ENCODE results near the gene KMT2E. TPM values are rescaled to one million over a fixed set of nuclear protein-coding genes. Genes with fewer than 3 reads are reported as not detected.
A peak's percentile ranks its signal among the peaks of the same experiment; 100 is the strongest.

KMT2E gene
- total RNA-seq, 4 donors from 2014 or later: 90.6 to 187 (median 112) TPM

- Histone ChIP-seq H3K27ac (peak overlapping the region in 3 of 4 donors; percentile 8 to 60 (median 55)), H3K9me3 (no peaks in the 10 kb centered on the region), H3K36me3 (no peaks in the 10 kb centered on the region), H3K27me3 (no peaks in the 10 kb centered on the region), H3K4me1 (peaks cover 11 to 84% (median 45%) of the 10 kb centered on the region in 3 donors), H3K4me3 (no peak overlapping the region)
- TF ChIP-seq EP300 (IDR thresholded peaks at IDR 0.05): no peak
- no peak for TF ChIP-seq CTCF (IDR thresholded peaks at IDR 0.05)
- no peak for TF ChIP-seq POLR2AphosphoS5 (IDR thresholded peaks at IDR 0.05)
- no peak for TF ChIP-seq POLR2A (IDR thresholded peaks at IDR 0.05)
- ATAC-seq: no peak
- WGBS, 2 donors (ENCODE audit: low coverage in 1 of 2): 64 to 72% methylated on average over 2 to 4 of the region's 4 CpGs
Measured at GRCh38 chr7:104967595-104967994, 46.4 kb upstream of the KMT2E start.

GRCh38 chr7:104968648-104969047 is 45.4 kb upstream of the KMT2E start:
- ATAC-seq: no peak
- Histone ChIP-seq H3K27me3 (no peaks in the 10 kb centered on the region), H3K36me3 (no peaks in the 10 kb centered on the region), H3K27ac (peak overlapping the region in 3 of 4 donors; percentile 12 to 60 (median 55)), H3K9me3 (no peaks in the 10 kb centered on the region), H3K4me3 (no peak overlapping the region), H3K4me1 (peaks cover 7 to 82% (median 43%) of the 10 kb centered on the region in 3 donors)
- TF ChIP-seq POLR2A (IDR thresholded peaks at IDR 0.05): no peak
- TF ChIP-seq EP300 (IDR thresholded peaks at IDR 0.05): no peak
- no peak for TF ChIP-seq POLR2AphosphoS5 (IDR thresholded peaks at IDR 0.05)
- TF ChIP-seq CTCF (IDR thresholded peaks at IDR 0.05): no peak
- no CpG with 5 or more reads among the region's 2 CpGs for WGBS, 2 donors (ENCODE audit: low coverage in 1 of 2)

- H3K4me1 ChIP-seq: peaks cover 6 to 82% (median 41%) of the 10 kb centered on the region in 3 donors
- H3K27ac ChIP-seq: peak overlapping the region in 2 of 4 donors; percentile 55 to 60
- no peak overlapping the region for H3K4me3 ChIP-seq
- no peaks in the 10 kb centered on the region for H3K27me3 ChIP-seq
- ATAC-seq: no peak
- WGBS, 2 donors (ENCODE audit: low coverage in 1 of 2): 86 to 95% methylated on average over 2 of the region's 2 CpGs
- H3K36me3 ChIP-seq: no peaks in the 10 kb centered on the region
- TF ChIP-seq EP300 (IDR thresholded peaks at IDR 0.05): no peak
- no peak for TF ChIP-seq CTCF (IDR thresholded peaks at IDR 0.05)
- TF ChIP-seq POLR2AphosphoS5 (IDR thresholded peaks at IDR 0.05): no peak
- no peak for TF ChIP-seq POLR2A (IDR thresholded peaks at IDR 0.05)
- no peaks in the 10 kb centered on the region for H3K9me3 ChIP-seq
Measured at GRCh38 chr7:104969183-104969582, 44.8 kb upstream of the KMT2E start.

- TF ChIP-seq CTCF (IDR thresholded peaks at IDR 0.05) (peak in 2 of 4 experiments; percentile 9), POLR2AphosphoS5 (IDR thresholded peaks at IDR 0.05) (no peak)
- Histone ChIP-seq H3K9me3 (no peaks in the 10 kb centered on the region), H3K27ac (peak overlapping the region in 3 of 4 donors; percentile 50 to 73 (median 61)), H3K4me1 (peaks cover 6 to 87% (median 43%) of the 10 kb centered on the region in 3 donors), H3K27me3 (no peaks in the 10 kb centered on the region), H3K4me3 (no peak overlapping the region), H3K36me3 (no peaks in the 10 kb centered on the region)
- peak; percentile 75 for ATAC-seq
- WGBS, 2 donors (ENCODE audit: low coverage in 1 of 2): 44 to 52% methylated on average over 3 of the region's 3 CpGs
Measured at GRCh38 chr7:104971290-104972071, 42.5 kb upstream of the KMT2E start.

- TF ChIP-seq CTCF (IDR thresholded peaks at IDR 0.05): no peak
- TF ChIP-seq POLR2AphosphoS5 (IDR thresholded peaks at IDR 0.05): no peak
- no peak for TF ChIP-seq POLR2A (IDR thresholded peaks at IDR 0.05)
- TF ChIP-seq EP300 (IDR thresholded peaks at IDR 0.05): no peak
- no peak overlapping the region for H3K4me3 ChIP-seq
- 62 to 86% methylated on average over 4 to 5 of the region's 5 CpGs for WGBS, 2 donors (ENCODE audit: low coverage in 1 of 2)
Measured at GRCh38 chr7:104972500-104972899, 41.5 kb upstream of the KMT2E start.

More at GRCh38 chr7:104972500-104972899, 41.5 kb upstream of the KMT2E start:
- Histone ChIP-seq H3K27ac (peak overlapping the region in 2 of 4 donors; percentile 61 to 73), H3K27me3 (no peaks in the 10 kb centered on the region), H3K36me3 (no peaks in the 10 kb centered on the region), H3K9me3 (no peaks in the 10 kb centered on the region), H3K4me1 (peaks cover 14 to 90% (median 50%) of the 10 kb centered on the region in 3 donors)
- no peak for ATAC-seq
